ENCODE measurements around the gene ZNF500. TPM values are rescaled to one million over a fixed set of nuclear protein-coding genes. Genes with fewer than 3 reads are reported as not detected.

Gene ZNF500
- total RNA-seq: 16.6 and 17.4 TPM in 2 replicates

- Mint-ChIP-seq H3K4me3 (peak within 1 kb of the TSS; percentile 95), H3K27ac (peak within 1 kb of the TSS; percentile 87), H3K9me3 (no peaks in the 10 kb centered on the region), H3K27me3 (ENCODE audit: insufficient read depth) (no peaks in the 10 kb centered on the region), H3K4me1 (ENCODE audit: low read depth) (peaks cover 20% of the 10 kb centered on the region), H3K36me3 (ENCODE audit: low read depth) (no peaks in the 10 kb centered on the region)
- intact Hi-C loops (cut with micrococcal nuclease): loop anchor here (1.0 to 5.0 kb wide), 6 partner anchors 33 to 342 kb away; partner anchors contain the start of genes ALG1, ANKS3, DNAAF8 and DNAJA3
- peak; percentile 96 for DNase-seq (ENCODE audit: low spot score)
Measured at GRCh38 chr16:4766875-4767628, at the start of gene ZNF500. ZNF500 (minus strand) TSS chr16:4767162; CDS start chr16:4765978, 1,184 bp downstream.

DNA sequence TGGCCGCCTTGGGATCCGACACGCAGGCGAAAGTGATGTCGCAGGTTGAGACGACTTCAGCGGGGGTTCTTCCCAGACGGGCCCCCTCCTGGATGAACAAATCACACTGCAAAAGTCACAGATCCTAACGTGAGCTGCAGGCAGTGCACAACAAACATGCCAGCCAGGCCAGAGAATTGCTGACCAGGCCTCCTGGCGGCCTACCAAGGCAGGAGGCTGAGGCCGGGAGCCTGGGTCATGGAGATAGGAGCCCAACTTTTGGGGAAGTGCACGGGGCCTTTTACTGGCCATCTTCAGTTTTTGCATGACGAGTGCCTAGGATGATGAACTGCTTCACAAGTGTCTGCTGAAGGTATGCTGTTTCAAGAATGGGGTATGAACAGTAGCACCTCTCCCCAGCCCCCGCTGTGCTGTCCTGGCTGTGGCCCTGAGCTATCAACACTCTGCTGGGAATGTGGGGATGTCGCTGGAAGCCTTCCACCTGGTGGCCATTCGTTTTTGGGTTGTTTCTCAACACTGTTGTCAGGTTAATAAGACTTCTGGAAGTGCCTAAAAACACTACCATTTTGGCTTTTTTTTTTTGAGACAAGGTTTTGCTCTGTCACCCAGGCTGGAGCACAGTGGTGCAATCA lies 47.7 kb upstream of the ZNF500 start:
- DNase-seq (ENCODE audit: low spot score): no peak
- Mint-ChIP-seq H3K27me3 (ENCODE audit: insufficient read depth) (no peaks in the 10 kb centered on the region), H3K27ac (no peak overlapping the region), H3K9me3 (no peaks in the 10 kb centered on the region), H3K36me3 (ENCODE audit: low read depth) (peaks cover 38% of the 10 kb centered on the region), H3K4me1 (ENCODE audit: low read depth) (no peaks in the 10 kb centered on the region), H3K4me3 (no peak overlapping the region)
- intact Hi-C loops (cut with micrococcal nuclease): no loop called here

GRCh38 chr16:4814046-4814445 lies 47.1 kb upstream of the ZNF500 start:
- no peak overlapping the region for H3K4me3 Mint-ChIP-seq
- no peaks in the 10 kb centered on the region for H3K27me3 Mint-ChIP-seq (ENCODE audit: insufficient read depth)
- no peak overlapping the region for H3K27ac Mint-ChIP-seq
- H3K4me1 Mint-ChIP-seq (ENCODE audit: low read depth): no peaks in the 10 kb centered on the region
- H3K9me3 Mint-ChIP-seq: no peaks in the 10 kb centered on the region
- intact Hi-C loops (cut with micrococcal nuclease): no loop called here
- peaks cover 36% of the 10 kb centered on the region for H3K36me3 Mint-ChIP-seq (ENCODE audit: low read depth)
- no peak for DNase-seq (ENCODE audit: low spot score)

GRCh38 chr16:4813251-4814003 lies 46.5 kb upstream of the ZNF500 start:
- DNase-seq (ENCODE audit: low spot score): no peak
- Mint-ChIP-seq H3K27ac (no peak overlapping the region), H3K27me3 (ENCODE audit: insufficient read depth) (no peaks in the 10 kb centered on the region), H3K4me3 (no peak overlapping the region), H3K36me3 (ENCODE audit: low read depth) (peaks cover 35% of the 10 kb centered on the region), H3K9me3 (no peaks in the 10 kb centered on the region), H3K4me1 (ENCODE audit: low read depth) (no peaks in the 10 kb centered on the region)
- intact Hi-C loops (cut with micrococcal nuclease): no loop called here

- DNase-seq (ENCODE audit: low spot score): no peak
- H3K27ac Mint-ChIP-seq: no peak overlapping the region
- H3K4me3 Mint-ChIP-seq: no peak overlapping the region
- no peaks in the 10 kb centered on the region for H3K27me3 Mint-ChIP-seq (ENCODE audit: insufficient read depth)
- peaks cover 35% of the 10 kb centered on the region for H3K36me3 Mint-ChIP-seq (ENCODE audit: low read depth)
- H3K9me3 Mint-ChIP-seq: no peaks in the 10 kb centered on the region
- no peaks in the 10 kb centered on the region for H3K4me1 Mint-ChIP-seq (ENCODE audit: low read depth)
- intact Hi-C loops (cut with micrococcal nuclease): no loop called here
Measured at GRCh38 chr16:4811773-4812172, 44.8 kb upstream of the ZNF500 start.

DNA sequence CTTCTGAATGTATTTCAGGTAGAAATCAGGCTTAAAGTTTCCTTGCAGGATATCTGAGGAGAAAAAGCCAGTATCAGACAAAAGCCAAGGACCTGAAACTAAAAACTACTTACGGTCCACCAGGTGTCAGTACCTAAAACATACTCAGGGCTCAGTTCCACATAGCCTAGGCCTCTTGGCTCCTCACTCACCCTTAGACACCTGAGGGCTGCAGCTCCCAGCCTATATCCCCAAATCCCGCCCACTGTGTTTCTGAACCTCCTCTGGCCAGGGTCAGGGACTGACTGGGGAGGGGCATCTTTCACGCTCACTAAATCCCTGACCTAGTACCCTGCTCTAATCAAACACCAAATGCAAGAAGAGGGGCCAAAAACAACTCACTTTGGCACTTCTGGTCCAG lies 44.3 kb upstream of the ZNF500 start:
- H3K4me1 Mint-ChIP-seq (ENCODE audit: low read depth): no peaks in the 10 kb centered on the region
- H3K36me3 Mint-ChIP-seq (ENCODE audit: low read depth): peaks cover 32% of the 10 kb centered on the region
- H3K27ac Mint-ChIP-seq: no peak overlapping the region

DNA sequence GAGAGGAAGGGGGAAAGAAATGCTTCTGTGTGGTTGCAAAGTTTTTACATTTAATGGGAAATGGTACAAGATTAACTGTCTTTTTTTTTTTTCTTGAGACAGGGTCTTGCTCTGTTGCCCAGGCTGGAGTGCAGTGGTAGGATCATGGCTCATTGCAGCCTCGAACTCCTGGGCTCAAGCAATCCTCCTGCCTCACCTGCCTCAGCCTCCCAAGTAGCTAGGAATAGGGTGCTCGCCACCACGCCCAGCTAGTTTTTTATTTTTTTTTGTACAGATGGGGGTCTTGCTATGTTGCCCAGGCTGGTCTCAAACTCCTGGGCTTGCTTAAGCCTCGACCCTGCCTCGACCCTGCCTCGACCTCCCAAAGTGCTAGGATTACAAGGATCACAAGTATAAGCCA lies 39.3 kb upstream of the ZNF500 start:
- Mint-ChIP-seq H3K27me3 (ENCODE audit: insufficient read depth) (no peaks in the 10 kb centered on the region), H3K9me3 (no peaks in the 10 kb centered on the region), H3K4me3 (no peak overlapping the region), H3K4me1 (ENCODE audit: low read depth) (peaks cover 9% of the 10 kb centered on the region), H3K27ac (no peak overlapping the region), H3K36me3 (ENCODE audit: low read depth) (peaks cover 21% of the 10 kb centered on the region)
- DNase-seq (ENCODE audit: low spot score): no peak
- intact Hi-C loops (cut with micrococcal nuclease): no loop called here

More for the DNA sequence above, 44.3 kb upstream of the ZNF500 start:
- DNase-seq (ENCODE audit: low spot score): no peak
- Mint-ChIP-seq H3K9me3 (no peaks in the 10 kb centered on the region), H3K27me3 (ENCODE audit: insufficient read depth) (no peaks in the 10 kb centered on the region), H3K4me3 (no peak overlapping the region)
- intact Hi-C loops (cut with micrococcal nuclease): no loop called here

DNA sequence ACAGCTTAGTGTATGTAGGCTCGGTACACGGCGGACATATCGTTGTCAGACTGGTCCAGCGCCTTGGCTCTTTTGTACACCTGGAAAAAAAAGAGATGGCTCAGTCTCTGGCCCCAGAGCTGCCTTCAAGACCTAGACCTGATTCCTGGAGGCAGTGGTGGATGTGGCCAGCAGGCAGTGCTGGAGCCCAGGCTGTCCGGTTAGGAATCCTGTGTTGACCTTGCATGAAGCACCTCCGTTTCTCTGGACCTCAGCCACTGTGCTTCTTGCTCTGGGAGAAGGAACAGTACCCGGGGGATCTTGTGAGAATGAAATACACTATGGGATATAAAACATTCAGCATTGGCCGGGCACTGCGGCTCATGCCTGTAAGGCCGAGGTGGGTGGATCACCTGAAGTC lies 38.3 kb upstream of the ZNF500 start:
- Mint-ChIP-seq H3K36me3 (ENCODE audit: low read depth) (peaks cover 21% of the 10 kb centered on the region), H3K4me3 (no peak overlapping the region), H3K27ac (no peak overlapping the region), H3K4me1 (ENCODE audit: low read depth) (peaks cover 9% of the 10 kb centered on the region), H3K9me3 (no peaks in the 10 kb centered on the region), H3K27me3 (ENCODE audit: insufficient read depth) (no peaks in the 10 kb centered on the region)
- DNase-seq (ENCODE audit: low spot score): no peak
- intact Hi-C loops (cut with micrococcal nuclease): no loop called here

DNA sequence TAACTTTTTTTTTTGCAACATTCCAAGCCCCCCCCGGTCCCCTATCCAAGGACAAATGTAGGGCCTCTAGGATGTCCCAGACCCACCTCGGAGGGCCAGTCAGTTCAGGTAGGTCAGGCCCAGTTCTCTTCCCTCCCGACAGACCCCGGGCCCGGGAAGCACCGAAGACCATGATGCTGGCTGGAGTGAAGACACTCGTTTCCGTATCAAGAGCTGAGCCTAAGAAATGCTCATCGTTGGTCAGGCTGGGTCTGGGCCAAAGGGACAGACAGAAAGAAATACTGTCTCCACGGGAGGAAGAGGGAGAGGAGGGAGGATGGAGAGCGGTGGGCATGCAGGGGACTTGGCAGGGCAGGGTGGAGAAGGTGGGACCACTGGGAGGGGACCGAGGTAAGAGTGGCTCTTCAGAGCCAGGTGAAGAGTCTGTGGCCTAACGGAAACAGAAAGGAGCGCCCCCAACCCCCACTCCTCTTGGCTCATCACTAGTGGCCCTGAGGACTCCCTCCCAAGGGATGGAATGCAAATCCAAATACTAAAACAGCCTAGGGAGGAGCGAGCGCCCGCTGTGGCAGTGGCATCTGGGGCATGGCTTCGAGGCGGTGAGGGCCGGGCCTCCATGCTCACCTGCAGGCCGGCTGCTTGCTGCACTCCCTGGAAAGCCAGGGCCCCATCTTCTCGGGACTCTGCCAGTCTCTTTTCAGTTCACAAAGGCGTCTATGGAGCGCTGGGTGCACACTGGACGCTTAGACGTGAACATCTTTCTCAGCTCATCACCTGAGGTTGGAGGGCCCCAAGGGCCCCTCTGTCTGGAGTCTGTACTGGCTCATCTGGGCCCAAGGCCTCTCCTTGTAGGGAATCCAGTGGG lies 37.2 kb upstream of the ZNF500 start:
- H3K9me3 Mint-ChIP-seq: no peaks in the 10 kb centered on the region
- intact Hi-C loops (cut with micrococcal nuclease): loop anchor here (2.0 kb wide), 4 partner anchors 111 to 295 kb away; partner anchors contain the start of genes ALG1, MGRN1 and NUDT16L1
- H3K27me3 Mint-ChIP-seq (ENCODE audit: insufficient read depth): no peaks in the 10 kb centered on the region
- no peak for DNase-seq (ENCODE audit: low spot score)
- peaks cover 21% of the 10 kb centered on the region for H3K36me3 Mint-ChIP-seq (ENCODE audit: low read depth)
- peaks cover 9% of the 10 kb centered on the region for H3K4me1 Mint-ChIP-seq (ENCODE audit: low read depth)
- H3K27ac Mint-ChIP-seq: no peak overlapping the region
- H3K4me3 Mint-ChIP-seq: peak overlapping the region; percentile 51

DNA sequence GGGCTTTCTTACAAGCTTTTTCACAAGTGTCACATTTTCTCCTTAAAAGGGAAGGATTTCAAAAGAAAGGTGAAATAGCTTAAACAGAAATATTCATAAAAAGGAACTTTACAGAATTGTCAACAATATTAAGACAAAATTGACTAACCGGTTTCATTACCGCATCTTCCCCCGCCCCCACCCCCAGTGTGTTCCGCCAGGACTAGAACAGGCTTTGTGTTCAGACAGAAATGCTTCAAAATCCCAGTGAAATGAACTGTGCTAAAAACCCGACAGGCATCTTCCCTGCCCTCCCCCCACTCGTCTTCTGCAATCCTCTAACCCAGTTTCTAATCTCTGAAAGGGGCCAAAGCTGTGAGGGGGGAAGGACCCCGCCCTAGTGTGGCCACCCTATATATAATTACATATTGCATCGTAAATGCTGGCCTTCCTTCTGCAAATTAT lies 36.5 kb upstream of the ZNF500 start:
- no peak for DNase-seq (ENCODE audit: low spot score)
- H3K27me3 Mint-ChIP-seq (ENCODE audit: insufficient read depth): no peaks in the 10 kb centered on the region
- H3K36me3 Mint-ChIP-seq (ENCODE audit: low read depth): peaks cover 17% of the 10 kb centered on the region
- H3K4me3 Mint-ChIP-seq: peak overlapping the region; percentile 80
- H3K27ac Mint-ChIP-seq: no peak overlapping the region
- H3K4me1 Mint-ChIP-seq (ENCODE audit: low read depth): peaks cover 9% of the 10 kb centered on the region
- intact Hi-C loops (cut with micrococcal nuclease): loop anchor here (2.0 kb wide), 4 partner anchors 111 to 295 kb away; partner anchors contain the start of genes ALG1, MGRN1 and NUDT16L1
- no peaks in the 10 kb centered on the region for H3K9me3 Mint-ChIP-seq

DNA sequence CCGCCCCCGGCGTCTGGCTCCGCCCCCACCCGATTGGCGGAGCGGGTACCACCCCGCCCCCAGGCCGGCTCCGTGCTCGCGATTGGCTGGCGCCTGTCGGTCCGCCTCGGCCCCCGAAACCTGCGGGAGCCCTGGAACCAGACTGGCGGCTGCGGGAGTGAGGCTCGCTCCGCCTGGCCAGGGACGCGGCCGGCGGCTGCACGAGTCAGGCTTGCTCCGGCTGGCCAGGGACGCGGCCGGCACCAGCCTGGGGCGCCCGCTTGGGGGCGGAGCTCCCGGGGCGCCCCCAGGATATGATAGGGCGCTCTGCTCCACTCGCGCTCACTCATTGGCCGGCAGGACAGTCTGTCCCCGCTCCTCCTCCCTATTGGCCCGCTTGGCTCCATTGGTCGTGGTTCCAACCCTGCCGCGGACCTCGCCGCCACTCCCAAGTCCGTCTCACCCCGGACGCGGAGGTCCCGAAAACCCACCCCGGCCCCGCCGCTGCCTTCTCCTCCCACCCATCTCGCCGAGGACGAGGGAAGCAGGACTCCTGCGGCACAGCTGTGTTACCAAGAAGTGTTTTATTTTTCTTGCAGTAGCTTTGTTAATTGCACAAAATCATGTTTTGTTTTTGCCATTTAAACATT lies 35.8 kb upstream of the ZNF500 start:
- peaks cover 9% of the 10 kb centered on the region for H3K4me1 Mint-ChIP-seq (ENCODE audit: low read depth)
- peak overlapping the region; percentile 80 for H3K4me3 Mint-ChIP-seq
- H3K9me3 Mint-ChIP-seq: no peaks in the 10 kb centered on the region
- no peaks in the 10 kb centered on the region for H3K27me3 Mint-ChIP-seq (ENCODE audit: insufficient read depth)
- no peak overlapping the region for H3K27ac Mint-ChIP-seq
- DNase-seq (ENCODE audit: low spot score): peak; percentile 89
- intact Hi-C loops (cut with micrococcal nuclease): loop anchor here (1.0 to 2.0 kb wide), 9 partner anchors 34 to 296 kb away; partner anchors contain the start of genes ALG1, ANKS3, DNAAF8 and GLYR1
- peaks cover 17% of the 10 kb centered on the region for H3K36me3 Mint-ChIP-seq (ENCODE audit: low read depth)
